Measurements from ENCODE around the gene TXLNB. TPM values are rescaled to one million over a fixed set of nuclear protein-coding genes. Genes with fewer than 3 reads are reported as not detected.

The TXLNB gene
- total RNA-seq, 1 experiment from 2014 or later = not detected

DNA sequence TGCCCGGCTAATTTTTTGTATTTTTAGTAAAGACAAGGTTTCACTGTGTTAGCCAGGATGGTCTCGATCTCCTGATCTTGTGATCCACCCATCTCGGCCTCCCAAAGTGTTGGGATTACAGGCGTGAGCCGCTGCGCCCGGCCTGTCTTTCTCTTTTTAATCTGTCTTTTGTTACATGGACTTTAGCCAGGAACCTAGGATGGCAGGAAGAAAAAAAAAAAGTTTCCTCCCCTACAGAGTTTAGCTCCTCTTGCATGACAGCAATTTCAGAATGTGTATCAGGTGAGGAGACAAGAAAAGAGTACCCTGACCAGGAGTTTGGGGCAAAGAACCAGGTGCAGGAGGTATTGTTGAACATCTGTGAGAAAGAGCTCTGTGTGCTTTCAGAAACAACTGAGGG is 21.4 kb upstream of the TXLNB start:
- TF ChIP-seq, protein P1, sequence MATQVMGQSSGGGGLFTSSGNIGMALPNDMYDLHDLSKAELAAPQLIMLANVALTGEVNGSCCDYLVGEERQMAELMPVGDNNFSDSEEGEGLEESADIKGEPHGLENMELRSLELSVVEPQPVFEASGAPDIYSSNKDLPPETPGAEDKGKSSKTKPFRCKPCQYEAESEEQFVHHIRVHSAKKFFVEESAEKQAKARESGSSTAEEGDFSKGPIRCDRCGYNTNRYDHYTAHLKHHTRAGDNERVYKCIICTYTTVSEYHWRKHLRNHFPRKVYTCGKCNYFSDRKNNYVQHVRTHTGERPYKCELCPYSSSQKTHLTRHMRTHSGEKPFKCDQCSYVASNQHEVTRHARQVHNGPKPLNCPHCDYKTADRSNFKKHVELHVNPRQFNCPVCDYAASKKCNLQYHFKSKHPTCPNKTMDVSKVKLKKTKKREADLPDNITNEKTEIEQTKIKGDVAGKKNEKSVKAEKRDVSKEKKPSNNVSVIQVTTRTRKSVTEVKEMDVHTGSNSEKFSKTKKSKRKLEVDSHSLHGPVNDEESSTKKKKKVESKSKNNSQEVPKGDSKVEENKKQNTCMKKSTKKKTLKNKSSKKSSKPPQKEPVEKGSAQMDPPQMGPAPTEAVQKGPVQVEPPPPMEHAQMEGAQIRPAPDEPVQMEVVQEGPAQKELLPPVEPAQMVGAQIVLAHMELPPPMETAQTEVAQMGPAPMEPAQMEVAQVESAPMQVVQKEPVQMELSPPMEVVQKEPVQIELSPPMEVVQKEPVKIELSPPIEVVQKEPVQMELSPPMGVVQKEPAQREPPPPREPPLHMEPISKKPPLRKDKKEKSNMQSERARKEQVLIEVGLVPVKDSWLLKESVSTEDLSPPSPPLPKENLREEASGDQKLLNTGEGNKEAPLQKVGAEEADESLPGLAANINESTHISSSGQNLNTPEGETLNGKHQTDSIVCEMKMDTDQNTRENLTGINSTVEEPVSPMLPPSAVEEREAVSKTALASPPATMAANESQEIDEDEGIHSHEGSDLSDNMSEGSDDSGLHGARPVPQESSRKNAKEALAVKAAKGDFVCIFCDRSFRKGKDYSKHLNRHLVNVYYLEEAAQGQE (IDR thresholded peaks at IDR 0.05; ENCODE audit: insufficient read depth in 1 of 2, low read depth in 2 of 2, low read length in 1 of 2) = no peak
- TF ChIP-seq TCF7L2 (IDR thresholded peaks at IDR 0.05; ENCODE audit: low read depth, low read length) (no peak), POLR2AphosphoS5 (IDR thresholded peaks at IDR 0.05; ENCODE audit: low read depth, low read length) (no peak), SIN3A (IDR thresholded peaks at IDR 0.05; ENCODE audit: borderline replicate concordance, insufficient read depth, low read depth, low read length) (no peak), CTCF (IDR thresholded peaks at IDR 0.05) (no peak)
- CTCF ChIA-PET = no interaction called here
- no peak for ATAC-seq
- no peaks in the 10 kb centered on the region for H3K4me1 ChIP-seq (ENCODE audit: control insufficient read depth, insufficient read depth, low read length)
- POLR2A ChIA-PET = no interaction called here
- no peaks in the 10 kb centered on the region for H3K9me3 ChIP-seq (ENCODE audit: control insufficient read depth, insufficient read depth, low read depth, low read length)
- no peaks in the 10 kb centered on the region for H3K36me3 ChIP-seq (ENCODE audit: control insufficient read depth, insufficient read depth, low read length)
- H3K27me3 ChIP-seq (ENCODE audit: control insufficient read depth, insufficient read depth, low read length) = no peaks in the 10 kb centered on the region
- in situ Hi-C loops (cut with HindIII; ENCODE audit: low pct_unique_long_range_greater_than_20kb, low sequenced_read_pairs) = no loop called here
- intact Hi-C loops (cut with micrococcal nuclease; ENCODE audit: unreplicated experiment) = no loop called here
- H3K4me3 ChIP-seq (ENCODE audit: low read depth in 2 of 2, low read length in 2 of 2) = no peak overlapping the region
- DNase-seq (ENCODE audit: low read depth, low spot score) = no peak
- no TSS peak for BruUV-seq (replicated peaks)
- no peak overlapping the region for H3K27ac ChIP-seq (ENCODE audit: low read length)

- no peaks in the 10 kb centered on the region for H3K36me3 ChIP-seq (ENCODE audit: control insufficient read depth, insufficient read depth, low read length)
- CTCF ChIA-PET = no interaction called here
- BruUV-seq (replicated peaks) = no TSS peak
- H3K4me1 ChIP-seq (ENCODE audit: control insufficient read depth, insufficient read depth, low read length) = no peaks in the 10 kb centered on the region
- no peak overlapping the region for H3K27ac ChIP-seq (ENCODE audit: low read length)
- no peaks in the 10 kb centered on the region for H3K9me3 ChIP-seq (ENCODE audit: control insufficient read depth, insufficient read depth, low read depth, low read length)
- no peaks in the 10 kb centered on the region for H3K27me3 ChIP-seq (ENCODE audit: control insufficient read depth, insufficient read depth, low read length)
- DNase-seq (ENCODE audit: low read depth, low spot score) (no peak), ATAC-seq (no peak)
- no peak overlapping the region for H3K4me3 ChIP-seq (ENCODE audit: low read depth in 2 of 2, low read length in 2 of 2)
- POLR2A ChIA-PET = no interaction called here
- in situ Hi-C loops (cut with HindIII; ENCODE audit: low pct_unique_long_range_greater_than_20kb, low sequenced_read_pairs) = no loop called here
- no peak for TF ChIP-seq TCF7L2 (IDR thresholded peaks at IDR 0.05; ENCODE audit: low read depth, low read length)
- no peak for TF ChIP-seq POLR2AphosphoS5 (IDR thresholded peaks at IDR 0.05; ENCODE audit: low read depth, low read length)
- no peak for TF ChIP-seq CTCF (IDR thresholded peaks at IDR 0.05)
- TF ChIP-seq SIN3A (IDR thresholded peaks at IDR 0.05; ENCODE audit: borderline replicate concordance, insufficient read depth, low read depth, low read length) = no peak
- TF ChIP-seq, protein P1 (IDR thresholded peaks at IDR 0.05; ENCODE audit: insufficient read depth in 1 of 2, low read depth in 2 of 2, low read length in 1 of 2) = no peak
- intact Hi-C loops (cut with micrococcal nuclease; ENCODE audit: unreplicated experiment) = no loop called here
Observed at GRCh38 chr6:139311831-139312230, 20.0 kb upstream of the TXLNB start.
